ENCODE results near the gene GRIK4.

DNA sequence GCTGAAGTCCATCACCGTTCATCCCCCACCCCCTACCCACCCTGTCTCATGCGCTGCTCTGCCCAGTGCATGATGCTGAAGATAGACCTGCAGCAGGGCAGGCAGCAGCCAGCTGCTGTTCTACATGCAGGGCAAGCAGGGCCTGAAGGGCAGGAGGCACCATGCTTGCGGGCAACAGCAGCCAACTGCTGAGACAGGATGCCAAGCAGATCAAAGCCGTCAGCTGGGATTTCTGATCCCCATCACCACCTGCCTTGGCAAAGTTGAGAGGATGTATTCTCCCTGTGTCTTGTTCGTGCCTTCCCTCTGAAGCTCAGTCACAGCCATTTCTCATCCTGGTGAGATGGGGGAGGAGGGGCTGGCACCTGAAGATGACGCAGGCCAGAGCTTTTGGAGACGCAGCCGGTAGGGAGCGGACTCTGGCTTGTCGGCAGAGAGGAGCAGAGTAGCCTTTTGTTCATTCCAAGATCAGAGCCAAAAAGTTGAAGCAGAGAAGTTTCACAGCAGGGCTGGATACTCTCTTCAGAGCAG is 227.0 kb downstream of the GRIK4 start:
- TF ChIP-seq, protein P1, sequence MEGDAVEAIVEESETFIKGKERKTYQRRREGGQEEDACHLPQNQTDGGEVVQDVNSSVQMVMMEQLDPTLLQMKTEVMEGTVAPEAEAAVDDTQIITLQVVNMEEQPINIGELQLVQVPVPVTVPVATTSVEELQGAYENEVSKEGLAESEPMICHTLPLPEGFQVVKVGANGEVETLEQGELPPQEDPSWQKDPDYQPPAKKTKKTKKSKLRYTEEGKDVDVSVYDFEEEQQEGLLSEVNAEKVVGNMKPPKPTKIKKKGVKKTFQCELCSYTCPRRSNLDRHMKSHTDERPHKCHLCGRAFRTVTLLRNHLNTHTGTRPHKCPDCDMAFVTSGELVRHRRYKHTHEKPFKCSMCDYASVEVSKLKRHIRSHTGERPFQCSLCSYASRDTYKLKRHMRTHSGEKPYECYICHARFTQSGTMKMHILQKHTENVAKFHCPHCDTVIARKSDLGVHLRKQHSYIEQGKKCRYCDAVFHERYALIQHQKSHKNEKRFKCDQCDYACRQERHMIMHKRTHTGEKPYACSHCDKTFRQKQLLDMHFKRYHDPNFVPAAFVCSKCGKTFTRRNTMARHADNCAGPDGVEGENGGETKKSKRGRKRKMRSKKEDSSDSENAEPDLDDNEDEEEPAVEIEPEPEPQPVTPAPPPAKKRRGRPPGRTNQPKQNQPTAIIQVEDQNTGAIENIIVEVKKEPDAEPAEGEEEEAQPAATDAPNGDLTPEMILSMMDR (IDR thresholded peaks at IDR 0.05; ENCODE audit: low read depth, low read length, poor library complexity, severe bottlenecking): no peak
- TF ChIP-seq EZH2phosphoT487 (IDR thresholded peaks at IDR 0.05; ENCODE audit: borderline replicate concordance, low read length): no peak

All from DOHH2 (cell line).